Measurements from ENCODE around the gene NHS. TPM values are rescaled to one million over a fixed set of nuclear protein-coding genes. Genes with fewer than 3 reads are reported as not detected.
"Not testable (repeated sequence)": the region's sequence is repeated elsewhere in the genome, so short reads cannot be mapped to it uniquely, and the experiment has no call there.

Gene NHS
- total RNA-seq, 2 donors from 2014 or later: under 0.01 to 1.3 TPM

- 92 to 93% methylated on average over 4 of the region's 4 CpGs for WGBS, 2 donors
These were observed 68.6 kb downstream of the NHS start for GRCh38 chrX:17443556-17443955.

GRCh38 chrX:17446269-17446668 is 71.3 kb downstream of the NHS start:
- H3K36me3 ChIP-seq (replicated peaks in 1 of 2; ENCODE audit: insufficient read depth in 1 of 2, low read depth in 2 of 2); H3K4me1 ChIP-seq; H3K4me3 ChIP-seq; intact Hi-C loops (cut with DNase I); H3K27ac ChIP-seq; H3K27me3 ChIP-seq; DNase-seq; H3K9me3 ChIP-seq; ATAC-seq: not testable (repeated sequence)
- 95 to 97% methylated on average over 5 of the region's 5 CpGs for WGBS, 2 donors

More at GRCh38 chrX:17443556-17443955, 68.6 kb downstream of the NHS start:
- Histone ChIP-seq H3K27me3 (no peaks in the 10 kb centered on the region), H3K9me3 (no peaks in the 10 kb centered on the region), H3K27ac (no peak overlapping the region), H3K36me3 (replicated peaks in 1 of 2; ENCODE audit: insufficient read depth in 1 of 2, low read depth in 2 of 2) (no peaks in the 10 kb centered on the region), H3K4me3 (no peak overlapping the region), H3K4me1 (no peaks in the 10 kb centered on the region)
- TF ChIP-seq, protein P1, sequence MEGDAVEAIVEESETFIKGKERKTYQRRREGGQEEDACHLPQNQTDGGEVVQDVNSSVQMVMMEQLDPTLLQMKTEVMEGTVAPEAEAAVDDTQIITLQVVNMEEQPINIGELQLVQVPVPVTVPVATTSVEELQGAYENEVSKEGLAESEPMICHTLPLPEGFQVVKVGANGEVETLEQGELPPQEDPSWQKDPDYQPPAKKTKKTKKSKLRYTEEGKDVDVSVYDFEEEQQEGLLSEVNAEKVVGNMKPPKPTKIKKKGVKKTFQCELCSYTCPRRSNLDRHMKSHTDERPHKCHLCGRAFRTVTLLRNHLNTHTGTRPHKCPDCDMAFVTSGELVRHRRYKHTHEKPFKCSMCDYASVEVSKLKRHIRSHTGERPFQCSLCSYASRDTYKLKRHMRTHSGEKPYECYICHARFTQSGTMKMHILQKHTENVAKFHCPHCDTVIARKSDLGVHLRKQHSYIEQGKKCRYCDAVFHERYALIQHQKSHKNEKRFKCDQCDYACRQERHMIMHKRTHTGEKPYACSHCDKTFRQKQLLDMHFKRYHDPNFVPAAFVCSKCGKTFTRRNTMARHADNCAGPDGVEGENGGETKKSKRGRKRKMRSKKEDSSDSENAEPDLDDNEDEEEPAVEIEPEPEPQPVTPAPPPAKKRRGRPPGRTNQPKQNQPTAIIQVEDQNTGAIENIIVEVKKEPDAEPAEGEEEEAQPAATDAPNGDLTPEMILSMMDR (IDR thresholded peaks at IDR 0.05): no peak
- no peak for TF ChIP-seq POLR2A (IDR thresholded peaks at IDR 0.05)
- DNase-seq (no peak), ATAC-seq (no peak)
- intact Hi-C loops (cut with DNase I): no loop called here

GRCh38 chrX:17448188-17448587 is 73.2 kb downstream of the NHS start:
- 72 to 80% methylated on average over 1 to 2 of the region's 2 CpGs for WGBS, 2 donors
- intact Hi-C loops (cut with DNase I): no loop called here
- TF ChIP-seq, protein P1 (IDR thresholded peaks at IDR 0.05): no peak
- no peak for TF ChIP-seq POLR2A (IDR thresholded peaks at IDR 0.05)
- Histone ChIP-seq H3K27ac (no peak overlapping the region), H3K4me1 (no peaks in the 10 kb centered on the region), H3K36me3 (replicated peaks in 1 of 2; ENCODE audit: insufficient read depth in 1 of 2, low read depth in 2 of 2) (no peaks in the 10 kb centered on the region), H3K27me3 (no peaks in the 10 kb centered on the region), H3K4me3 (no peak overlapping the region), H3K9me3 (no peaks in the 10 kb centered on the region)
- ATAC-seq (no peak), DNase-seq (no peak)

DNA sequence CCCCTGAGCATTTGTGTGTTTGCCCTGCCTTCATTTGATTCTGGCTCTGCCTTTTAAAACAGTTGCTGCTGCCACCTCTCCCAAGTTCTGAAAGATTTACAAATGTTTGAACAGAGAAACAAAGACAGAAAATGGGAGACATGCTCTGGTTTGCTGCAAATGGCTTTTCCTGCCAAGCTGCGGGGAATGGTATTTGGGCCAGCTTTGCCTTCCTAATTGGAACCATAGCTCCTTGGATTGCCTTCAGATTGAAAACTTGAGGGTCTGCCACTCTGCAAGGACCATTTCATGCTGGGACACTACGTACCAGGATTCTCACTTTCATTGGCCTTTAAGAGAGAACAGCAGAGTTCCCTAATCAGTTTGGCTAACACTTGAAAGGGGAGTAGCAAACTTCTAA is 74.9 kb downstream of the NHS start:
- Histone ChIP-seq H3K27ac (no peak overlapping the region), H3K4me1 (no peaks in the 10 kb centered on the region), H3K9me3 (no peaks in the 10 kb centered on the region), H3K27me3 (no peaks in the 10 kb centered on the region), H3K4me3 (no peak overlapping the region), H3K36me3 (replicated peaks in 1 of 2; ENCODE audit: insufficient read depth in 1 of 2, low read depth in 2 of 2) (no peaks in the 10 kb centered on the region)
- no peak for TF ChIP-seq POLR2A (IDR thresholded peaks at IDR 0.05)
- TF ChIP-seq, protein P1 (IDR thresholded peaks at IDR 0.05): no peak
- WGBS, 2 donors: 90 to 93% methylated on average over 2 of the region's 2 CpGs
- intact Hi-C loops (cut with DNase I): no loop called here
- DNase-seq (no peak), ATAC-seq (no peak)

GRCh38 chrX:17453788-17454187 is 78.8 kb downstream of the NHS start:
- intact Hi-C loops (cut with DNase I): no loop called here
- Histone ChIP-seq H3K9me3 (no peaks in the 10 kb centered on the region), H3K4me1 (no peaks in the 10 kb centered on the region), H3K36me3 (replicated peaks in 1 of 2; ENCODE audit: insufficient read depth in 1 of 2, low read depth in 2 of 2) (no peaks in the 10 kb centered on the region), H3K27ac (no peak overlapping the region), H3K27me3 (no peaks in the 10 kb centered on the region), H3K4me3 (no peak overlapping the region)
- TF ChIP-seq, protein P1 (IDR thresholded peaks at IDR 0.05): no peak
- TF ChIP-seq POLR2A (IDR thresholded peaks at IDR 0.05): no peak
- DNase-seq (no peak), ATAC-seq (no peak)

Measured in body of pancreas (tissue), 4 donors.